ENCODE results near the gene MYO10. TPM values are rescaled to one million over a fixed set of nuclear protein-coding genes. Genes with fewer than 3 reads are reported as not detected.

Gene MYO10
- total and polyA plus RNA-seq, 9 donors: 10.8 to 35.8 (median 16.3) TPM

- DNase-seq: peak; percentile 63 to 81 (median 74)
- intact Hi-C loops (cut with DNase I): loop anchor here in 3 of 4 donors (5.0 to 10.0 kb wide), 4 partner anchors 129 to 251 kb away; no protein-coding TSS in a partner anchor
- H3K27ac ChIP-seq: no peak overlapping the region
- WGBS, 3 donors: 6 to 15% (median 9%) methylated on average over 11 of the region's 11 CpGs
- peak overlapping the region; percentile 56 for H3K4me3 ChIP-seq
- H3K36me3 ChIP-seq: no peaks in the 10 kb centered on the region
- H3K9me3 ChIP-seq: no peaks in the 10 kb centered on the region
- peaks cover 14% of the 10 kb centered on the region for H3K4me1 ChIP-seq (ENCODE audit: insufficient read depth)
- TF ChIP-seq CTCF (IDR thresholded peaks at IDR 0.05): peak; percentile 38 to 75 (median 57)
- TF ChIP-seq EP300 (IDR thresholded peaks at IDR 0.05): no peak
- no peaks in the 10 kb centered on the region for H3K27me3 ChIP-seq
Measured at GRCh38 chr5:16934123-16934522, 2.0 kb downstream of the MYO10 start.

GRCh38 chr5:16933337-16933736, 2.8 kb downstream of the MYO10 start:
- Histone ChIP-seq H3K36me3 (no peaks in the 10 kb centered on the region), H3K27me3 (no peaks in the 10 kb centered on the region), H3K4me3 (no peak overlapping the region), H3K27ac (no peak overlapping the region), H3K9me3 (no peaks in the 10 kb centered on the region), H3K4me1 (ENCODE audit: insufficient read depth) (peaks cover 14% of the 10 kb centered on the region)
- intact Hi-C loops (cut with DNase I): loop anchor here in 3 of 4 donors (5.0 to 10.0 kb wide), 4 partner anchors 129 to 251 kb away; no protein-coding TSS in a partner anchor
- 56 to 77% (median 65%) methylated on average over 2 of the region's 2 CpGs for WGBS, 3 donors
- no peak for TF ChIP-seq EP300 (IDR thresholded peaks at IDR 0.05)
- TF ChIP-seq POLR2A (IDR thresholded peaks at IDR 0.05): no peak
- TF ChIP-seq CTCF (IDR thresholded peaks at IDR 0.05): no peak
- no peak for DNase-seq

GRCh38 chr5:16932401-16932800, 3.7 kb downstream of the MYO10 start:
- no peak for DNase-seq
- intact Hi-C loops (cut with DNase I): loop anchor here in 3 of 4 donors (5.0 to 10.0 kb wide), 4 partner anchors 128 to 252 kb away; no protein-coding TSS in a partner anchor
- H3K4me1 ChIP-seq (ENCODE audit: insufficient read depth): peaks cover 14% of the 10 kb centered on the region
- TF ChIP-seq POLR2A (IDR thresholded peaks at IDR 0.05) (no peak), CTCF (IDR thresholded peaks at IDR 0.05) (no peak), EP300 (IDR thresholded peaks at IDR 0.05) (no peak)
- WGBS, 3 donors: 63 to 77% (median 65%) methylated on average over 3 of the region's 3 CpGs
- no peak overlapping the region for H3K4me3 ChIP-seq
- no peak overlapping the region for H3K27ac ChIP-seq
- no peaks in the 10 kb centered on the region for H3K36me3 ChIP-seq
- H3K27me3 ChIP-seq: no peaks in the 10 kb centered on the region
- no peaks in the 10 kb centered on the region for H3K9me3 ChIP-seq

GRCh38 chr5:16931334-16932110, 4.6 kb downstream of the MYO10 start:
- WGBS, 3 donors: 54 to 77% (median 61%) methylated on average over 5 of the region's 5 CpGs
- intact Hi-C loops (cut with DNase I): loop anchor here in 3 of 4 donors (5.0 to 10.0 kb wide), 4 partner anchors 127 to 253 kb away; no protein-coding TSS in a partner anchor

More at GRCh38 chr5:16931334-16932110, 4.6 kb downstream of the MYO10 start:
- no peak for TF ChIP-seq EP300 (IDR thresholded peaks at IDR 0.05)
- TF ChIP-seq POLR2A (IDR thresholded peaks at IDR 0.05): no peak
- no peak for TF ChIP-seq CTCF (IDR thresholded peaks at IDR 0.05)
- Histone ChIP-seq H3K4me3 (no peak overlapping the region), H3K27me3 (no peaks in the 10 kb centered on the region), H3K9me3 (no peaks in the 10 kb centered on the region), H3K4me1 (ENCODE audit: insufficient read depth) (peaks cover 14% of the 10 kb centered on the region), H3K36me3 (no peaks in the 10 kb centered on the region), H3K27ac (no peak overlapping the region)
- no peak for DNase-seq
